HEK293 (cell line): Measurements from ENCODE around the gene COL25A1.

Source experiments
- CTCF ChIA-PET: fragments of 350-600 bp; formaldehyde crosslinking; extraction: SDS; loops from one replicate; lab custom pipeline; 2021; ENCODE audit warnings: antibody characterized with exemption; lab: Yijun Ruan, JAX
- POLR2A ChIA-PET: fragments of 300-600 bp; formaldehyde crosslinking; extraction: SDS; loops from one replicate; lab custom pipeline; 2020; ENCODE audit warnings: antibody characterized with exemption, inconsistent platforms; lab: Yijun Ruan, JAX
- H3K27ac ChIP-seq: fragments of 200-500 bp; sonication (Bioruptor generic); 2 replicates; pipeline ENCODE4 v1.5.1; 2014; ENCODE audit warnings: low read depth, low read length, control low read depth, inconsistent platforms; ENCODE audit errors: extremely low read depth
- H3K36me3 ChIP-seq, 2 experiments: fragments of 200-500 bp in 1 of 2; sonication (Bioruptor generic) in 1 of 2; 1 replicate in 1 of 2; 2 replicates in 1 of 2; pipeline ENCODE4 v1.5.1; 2014 to 2017; ENCODE audit warnings: inconsistent platforms in 2 of 2, low read length in 2 of 2; ENCODE audit not compliant: control insufficient read depth in 2 of 2, insufficient read depth in 1 of 2
- H3K4me1 ChIP-seq: fragments of 200-500 bp; sonication (Bioruptor generic); 2 replicates; pipeline ENCODE4 v1.5.1; 2014; ENCODE audit warnings: mild to moderate bottlenecking, low read length, inconsistent platforms; ENCODE audit not compliant: control insufficient read depth, insufficient read depth
- H3K4me3 ChIP-seq: 2 replicates; pipeline ENCODE4 v1.5.1; 2011; ENCODE audit warnings: low read depth, mild to moderate bottlenecking, control low read depth, low read length, moderate library complexity
- H3K9me3 ChIP-seq: fragments of 200-500 bp; sonication (Bioruptor generic); 2 replicates; pipeline ENCODE4 v1.5.1; 2014; ENCODE audit warnings: low read depth, low read length, inconsistent platforms; ENCODE audit not compliant: control insufficient read depth, insufficient read depth
- ATF2 ChIP-seq: fragments of 450-650 bp; formaldehyde crosslinking; IDR thresholded peaks from 2 replicates; pipeline ENCODE4 v1.5.1; 2016; ENCODE audit warnings: missing biosample characterization, missing genetic modification characterization, low read depth
- FEZF1 ChIP-seq: fragments of 450-650 bp; formaldehyde crosslinking; IDR thresholded peaks from 2 replicates; pipeline ENCODE4 v1.5.1; 2016; ENCODE audit warnings: missing biosample characterization, missing genetic modification characterization
- SP3 ChIP-seq: fragments of 450-650 bp; formaldehyde crosslinking; IDR thresholded peaks from 2 replicates; pipeline ENCODE4 v1.5.1; 2016; ENCODE audit warnings: missing biosample characterization, missing genetic modification characterization
- ZBTB10 ChIP-seq: fragments of 450-650 bp; formaldehyde crosslinking; IDR thresholded peaks from 2 replicates; pipeline ENCODE4 v1.5.1; 2016; ENCODE audit warnings: missing biosample characterization, missing genetic modification characterization
- ZBTB44 ChIP-seq: fragments of 450-650 bp; IDR thresholded peaks from 2 replicates; pipeline ENCODE4 v1.5.1; 2018; ENCODE audit warnings: missing biosample characterization, mild to moderate bottlenecking, missing genetic modification characterization
- ZBTB6 ChIP-seq: fragments of 450-650 bp; formaldehyde crosslinking; IDR thresholded peaks from 2 replicates; pipeline ENCODE4 v1.5.1; 2017; ENCODE audit warnings: missing biosample characterization, missing genetic modification characterization
- ZFP37 ChIP-seq: fragments of 450-650 bp; formaldehyde crosslinking; IDR thresholded peaks from 2 replicates; pipeline ENCODE4 v1.5.1; 2016; ENCODE audit warnings: missing biosample characterization, missing genetic modification characterization
- ZNF112 ChIP-seq: fragments of 450-650 bp; formaldehyde crosslinking; IDR thresholded peaks from 2 replicates; pipeline ENCODE4 v1.5.0; 2017; ENCODE audit warnings: missing biosample characterization, missing genetic modification characterization
- ZNF121 ChIP-seq: fragments of 450-650 bp; formaldehyde crosslinking; IDR thresholded peaks from 2 replicates; pipeline ENCODE4 v1.5.1; 2016; ENCODE audit warnings: missing biosample characterization, missing genetic modification characterization
- ZNF23 ChIP-seq: fragments of 450-650 bp; formaldehyde crosslinking; IDR thresholded peaks from 2 replicates; pipeline ENCODE4 v1.5.1; 2016; ENCODE audit warnings: missing biosample characterization, missing genetic modification characterization, borderline replicate concordance
- ZNF311 ChIP-seq: fragments of 450-650 bp; formaldehyde crosslinking; IDR thresholded peaks from 2 replicates; pipeline ENCODE4 v1.5.1; 2017; ENCODE audit warnings: missing biosample characterization, missing genetic modification characterization, borderline replicate concordance
- ZNF354C ChIP-seq: fragments of 450-650 bp; formaldehyde crosslinking; IDR thresholded peaks from 2 replicates; pipeline ENCODE4 v1.5.1; 2016; ENCODE audit warnings: missing biosample characterization, missing genetic modification characterization, low read depth, borderline replicate concordance
- ZNF48 ChIP-seq: fragments of 450-650 bp; formaldehyde crosslinking; IDR thresholded peaks from 2 replicates; pipeline ENCODE4 v1.5.1; 2016; ENCODE audit warnings: missing biosample characterization, missing genetic modification characterization
- ZNF521 ChIP-seq: fragments of 450-650 bp; formaldehyde crosslinking; IDR thresholded peaks from 2 replicates; pipeline ENCODE4 v1.5.1; 2017; ENCODE audit warnings: missing biosample characterization, mild to moderate bottlenecking, missing genetic modification characterization
- ZNF544 ChIP-seq: fragments of 450-650 bp; formaldehyde crosslinking; IDR thresholded peaks from 2 replicates; pipeline ENCODE4 v1.5.0; 2017; ENCODE audit warnings: missing biosample characterization, missing genetic modification characterization
- ZNF623 ChIP-seq: fragments of 450-650 bp; formaldehyde crosslinking; IDR thresholded peaks from 2 replicates; pipeline ENCODE4 v1.5.1; 2016; ENCODE audit warnings: missing biosample characterization, missing genetic modification characterization
- ZNF701 ChIP-seq: fragments of 450-650 bp; formaldehyde crosslinking; IDR thresholded peaks from 2 replicates; pipeline ENCODE4 v1.5.1; 2016; ENCODE audit warnings: missing biosample characterization, missing genetic modification characterization
- ZNF830 ChIP-seq: fragments of 450-650 bp; IDR thresholded peaks from 2 replicates; pipeline ENCODE4 v1.5.0; 2018; ENCODE audit warnings: missing biosample characterization, missing genetic modification characterization, low read depth, mild to moderate bottlenecking, moderate library complexity

COL25A1 gene

GRCh38 chr4:109113521-109113920 lies 188.9 kb downstream of the COL25A1 start:
- Histone ChIP-seq H3K4me3 (no peak overlapping the region), H3K4me1 (no peaks in the 10 kb centered on the region), H3K36me3 (no peaks in the 10 kb centered on the region), H3K27ac (no peak overlapping the region), H3K9me3 (no peaks in the 10 kb centered on the region)
- ChIA-PET POLR2A (no interaction called here), CTCF (interaction anchor here (1.6 kb wide), 1 partner anchor 10 kb away, joined by 3 read pairs; no protein-coding TSS in a partner anchor)
- TF ChIP-seq FEZF1 (tag by site-specific recombination) (no peak), ZNF112 (tag by site-specific recombination) (no peak), ATF2 (tag by site-specific recombination) (no peak), ZBTB6 (tag by site-specific recombination) (no peak)

GRCh38 chr4:109111031-109111430 lies 191.4 kb downstream of the COL25A1 start:
- ChIA-PET CTCF (no interaction called here), POLR2A (no interaction called here)
- no peaks in the 10 kb centered on the region for H3K36me3 ChIP-seq
- no peak for TF ChIP-seq ZBTB10 (tag by site-specific recombination)
- TF ChIP-seq ZFP37 (tag by site-specific recombination) = no peak
- TF ChIP-seq ZNF544 (tag by site-specific recombination) = no peak
- TF ChIP-seq ZNF521 (tag by site-specific recombination) = no peak
- no peak for TF ChIP-seq ZNF623 (tag by site-specific recombination)
- TF ChIP-seq ZNF121 (tag by site-specific recombination) = no peak
- no peak for TF ChIP-seq ZNF830 (tag by site-specific recombination)
- no peak for TF ChIP-seq ZBTB44
- TF ChIP-seq SP3 = no peak
- no peak for TF ChIP-seq ZNF23 (tag by site-specific recombination)
- TF ChIP-seq ATF2 (tag by site-specific recombination) = no peak
- TF ChIP-seq ZNF354C (tag by site-specific recombination) = no peak
- no peak for TF ChIP-seq ZNF701
- TF ChIP-seq ZNF48 (tag by site-specific recombination) = no peak
- no peak for TF ChIP-seq ZNF311
- H3K4me1 ChIP-seq = no peaks in the 10 kb centered on the region
- H3K9me3 ChIP-seq = no peaks in the 10 kb centered on the region
- no peak overlapping the region for H3K4me3 ChIP-seq
- H3K27ac ChIP-seq = no peak overlapping the region
